ENCODE measurements around the gene STEEP1. TPM values are rescaled to one million over a fixed set of nuclear protein-coding genes. Genes with fewer than 3 reads are reported as not detected.

Gene STEEP1
- total and polyA plus RNA-seq, 2 donors, result 20.4 to 38.8 TPM

DNA sequence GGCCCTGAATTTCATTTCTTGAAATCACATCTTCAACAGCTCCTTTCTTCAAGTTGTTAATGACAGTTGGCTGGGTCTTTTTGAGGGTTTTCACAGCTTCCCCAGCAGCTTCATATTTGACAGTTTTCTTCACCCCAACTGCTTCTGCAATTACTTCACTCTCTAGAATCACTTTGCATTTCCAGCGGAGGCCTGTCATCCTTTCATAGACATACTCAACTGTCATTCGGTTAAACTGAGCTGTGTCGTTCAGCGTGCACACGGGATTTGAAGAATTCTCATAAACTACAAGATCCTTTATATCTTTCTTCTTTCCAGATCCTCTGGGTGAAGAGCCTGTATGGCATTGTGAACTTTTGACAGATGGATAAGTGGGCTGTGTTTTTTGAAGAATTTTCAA lies 24.6 kb upstream of the STEEP1 start:
- Histone ChIP-seq H3K4me3 (ENCODE audit: low read length in 2 of 2) (no peak overlapping the region), H3K9me3 (ENCODE audit: control insufficient read depth in 2 of 2, insufficient read depth in 1 of 2, low read length in 1 of 2) (no peaks in the 10 kb centered on the region), H3K36me3 (ENCODE audit: control insufficient read depth in 2 of 2, insufficient read depth in 2 of 2, low read length in 1 of 2) (peaks cover 8 to 28% of the 10 kb centered on the region in 2 donors), H3K27me3 (ENCODE audit: control insufficient read depth in 2 of 2, insufficient read depth in 1 of 2, low read length in 1 of 2) (no peaks in the 10 kb centered on the region), H3K27ac (ENCODE audit: low read depth in 1 of 2, low read length in 1 of 2) (no peak overlapping the region), H3K4me1 (ENCODE audit: control insufficient read depth in 2 of 2, insufficient read depth in 2 of 2, low read length in 2 of 2) (no peaks in the 10 kb centered on the region)
- DNase-seq (ENCODE audit: low read depth in 6 of 9, low spot score in 9 of 9), result no peak
- WGBS, result 98% methylated on average over 5 of the region's 5 CpGs

DNA sequence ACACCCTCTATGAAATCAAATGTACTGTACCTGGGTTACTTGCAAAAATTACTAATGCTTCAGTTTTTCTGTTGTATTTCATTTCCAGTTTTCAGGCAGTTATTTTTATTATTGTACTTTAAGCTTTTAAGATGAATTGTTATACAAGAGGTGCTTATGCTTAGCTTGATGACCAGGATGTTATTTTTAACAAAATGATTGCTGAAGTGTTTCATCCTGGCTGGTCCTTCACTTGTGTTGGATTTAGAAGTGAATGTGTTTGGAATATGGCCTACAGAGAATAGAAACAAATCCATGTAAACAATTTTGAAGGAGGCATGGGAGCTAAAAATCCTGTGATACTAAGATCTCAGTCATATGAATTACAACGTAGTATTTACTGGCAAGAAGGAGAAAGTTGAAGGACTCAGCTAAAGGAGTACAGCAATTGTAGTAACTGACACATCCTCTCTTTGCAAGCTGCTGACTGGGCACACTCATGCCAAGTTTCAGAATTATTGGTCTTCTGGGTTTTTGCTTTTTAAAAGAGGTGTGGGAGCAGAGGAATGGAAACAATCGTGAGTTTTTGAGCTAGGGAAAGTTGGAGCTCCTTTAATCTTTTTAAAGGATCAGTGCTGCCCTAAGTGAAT lies 18.3 kb upstream of the STEEP1 start:
- Histone ChIP-seq H3K36me3 (ENCODE audit: control insufficient read depth in 2 of 2, insufficient read depth in 2 of 2, low read length in 1 of 2) (peaks cover 0 to 2% of the 10 kb centered on the region in 2 donors), H3K27me3 (ENCODE audit: control insufficient read depth in 2 of 2, insufficient read depth in 1 of 2, low read length in 1 of 2) (no peaks in the 10 kb centered on the region), H3K9me3 (ENCODE audit: control insufficient read depth in 2 of 2, insufficient read depth in 1 of 2, low read length in 1 of 2) (no peaks in the 10 kb centered on the region), H3K4me1 (ENCODE audit: control insufficient read depth in 2 of 2, insufficient read depth in 2 of 2, low read length in 2 of 2) (no peaks in the 10 kb centered on the region), H3K4me3 (ENCODE audit: low read length in 2 of 2) (no peak overlapping the region), H3K27ac (ENCODE audit: low read depth in 1 of 2, low read length in 1 of 2) (no peak overlapping the region)
- 95% methylated on average over 2 of the region's 2 CpGs for WGBS
- no peak for DNase-seq (ENCODE audit: low read depth in 6 of 9, low spot score in 9 of 9)

DNA sequence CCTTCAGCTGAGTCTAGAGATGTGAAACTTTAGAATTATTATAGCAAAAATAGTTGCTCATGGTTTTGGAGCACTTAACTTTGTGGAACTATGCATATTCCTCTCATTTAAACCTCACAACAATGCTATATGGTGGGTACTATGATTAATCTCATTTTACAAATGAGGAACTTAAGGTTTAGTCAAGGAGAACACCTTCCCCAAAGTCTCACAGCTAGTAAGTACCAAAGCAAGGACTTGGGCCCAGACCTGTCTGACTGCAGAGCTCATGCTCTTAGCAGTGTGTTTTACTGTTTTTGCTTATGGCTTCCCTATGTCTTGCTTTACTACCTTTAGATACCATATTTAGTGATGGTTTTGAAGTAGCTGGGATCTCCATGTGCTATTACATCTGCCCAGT lies 14.2 kb upstream of the STEEP1 start:
- Histone ChIP-seq H3K9me3 (ENCODE audit: control insufficient read depth in 2 of 2, insufficient read depth in 1 of 2, low read length in 1 of 2) (no peaks in the 10 kb centered on the region), H3K4me1 (ENCODE audit: control insufficient read depth in 2 of 2, insufficient read depth in 2 of 2, low read length in 2 of 2) (peaks cover 3 to 7% of the 10 kb centered on the region in 2 donors), H3K36me3 (ENCODE audit: control insufficient read depth in 2 of 2, insufficient read depth in 2 of 2, low read length in 1 of 2) (peaks cover 0 to 3% of the 10 kb centered on the region in 2 donors), H3K4me3 (ENCODE audit: low read length in 2 of 2) (no peak overlapping the region), H3K27me3 (ENCODE audit: control insufficient read depth in 2 of 2, insufficient read depth in 1 of 2, low read length in 1 of 2) (peaks cover 0 to 2% of the 10 kb centered on the region in 2 donors), H3K27ac (ENCODE audit: low read depth in 1 of 2, low read length in 1 of 2) (no peak overlapping the region)
- DNase-seq (ENCODE audit: low read depth in 6 of 9, low spot score in 9 of 9), result no peak

DNA sequence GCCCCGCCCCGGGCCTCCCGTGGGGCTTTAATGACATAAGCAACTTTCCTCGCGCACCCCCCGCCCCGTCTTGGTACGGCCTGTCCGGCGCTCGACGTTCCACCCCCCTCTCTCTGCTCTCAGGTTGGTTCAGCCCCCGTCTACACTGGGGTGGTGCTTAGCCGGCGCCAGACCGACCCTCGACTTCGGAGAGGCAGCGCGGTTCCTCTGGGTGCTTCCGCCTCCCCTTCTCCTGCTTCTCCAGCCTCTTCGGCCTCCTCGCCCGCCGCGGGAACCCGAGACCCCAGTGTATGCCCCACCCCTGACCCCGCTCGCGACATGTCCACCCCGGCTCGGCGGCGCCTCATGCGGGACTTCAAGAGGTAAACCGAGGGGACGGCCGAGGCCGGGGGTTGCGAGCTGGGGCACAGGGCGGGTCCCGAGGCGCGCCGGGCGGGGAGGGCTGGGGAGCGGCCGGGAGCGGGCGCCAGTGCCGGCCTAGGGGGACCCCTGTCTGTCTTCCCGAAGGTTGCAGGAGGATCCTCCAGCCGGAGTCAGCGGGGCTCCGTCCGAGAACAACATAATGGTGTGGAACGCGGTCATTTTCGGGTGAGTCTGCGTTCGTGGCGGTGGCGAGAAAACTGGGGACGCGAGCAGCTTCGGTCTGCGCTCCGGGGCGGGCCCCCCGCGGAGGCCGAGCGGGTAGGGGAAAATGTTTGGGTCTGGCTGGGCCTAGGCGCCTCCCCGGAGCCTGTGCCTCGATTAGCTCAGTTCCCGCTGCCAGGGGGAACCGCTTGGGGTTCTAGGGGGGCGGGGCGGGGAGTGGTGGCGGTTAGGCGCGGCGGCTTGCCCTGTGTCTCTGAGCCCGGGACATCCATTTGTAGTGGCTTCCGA lies 9.4 kb upstream of the STEEP1 start, which contains the start of gene UBE2A:
Gene UBE2A (plus strand): TSS at position 170 of the 873 bp plus-strand sequence. CDS start 149 bp downstream, at position 319.
- peak; percentile 66 to 94 (median 82) for DNase-seq (ENCODE audit: low read depth in 6 of 9, low spot score in 9 of 9)
- H3K27me3 ChIP-seq (ENCODE audit: control insufficient read depth in 2 of 2, insufficient read depth in 1 of 2, low read length in 1 of 2), result peaks cover 0 to 7% of the 10 kb centered on the region in 2 donors
- H3K4me1 ChIP-seq (ENCODE audit: control insufficient read depth in 2 of 2, insufficient read depth in 2 of 2, low read length in 2 of 2), result peaks cover 6 to 7% of the 10 kb centered on the region in 2 donors
- peak within 1 kb of the TSS; percentile 71 to 78 for H3K4me3 ChIP-seq (ENCODE audit: low read length in 2 of 2)
- H3K27ac ChIP-seq (ENCODE audit: low read depth in 1 of 2, low read length in 1 of 2), result peak within 1 kb of the TSS; percentile 86 to 92
- WGBS, result under 1% methylated on average over 86 of the region's 86 CpGs
- H3K9me3 ChIP-seq (ENCODE audit: control insufficient read depth in 2 of 2, insufficient read depth in 1 of 2, low read length in 1 of 2), result no peaks in the 10 kb centered on the region
- H3K36me3 ChIP-seq (ENCODE audit: control insufficient read depth in 2 of 2, insufficient read depth in 2 of 2, low read length in 1 of 2), result peaks cover 0 to 3% of the 10 kb centered on the region in 2 donors

DNA sequence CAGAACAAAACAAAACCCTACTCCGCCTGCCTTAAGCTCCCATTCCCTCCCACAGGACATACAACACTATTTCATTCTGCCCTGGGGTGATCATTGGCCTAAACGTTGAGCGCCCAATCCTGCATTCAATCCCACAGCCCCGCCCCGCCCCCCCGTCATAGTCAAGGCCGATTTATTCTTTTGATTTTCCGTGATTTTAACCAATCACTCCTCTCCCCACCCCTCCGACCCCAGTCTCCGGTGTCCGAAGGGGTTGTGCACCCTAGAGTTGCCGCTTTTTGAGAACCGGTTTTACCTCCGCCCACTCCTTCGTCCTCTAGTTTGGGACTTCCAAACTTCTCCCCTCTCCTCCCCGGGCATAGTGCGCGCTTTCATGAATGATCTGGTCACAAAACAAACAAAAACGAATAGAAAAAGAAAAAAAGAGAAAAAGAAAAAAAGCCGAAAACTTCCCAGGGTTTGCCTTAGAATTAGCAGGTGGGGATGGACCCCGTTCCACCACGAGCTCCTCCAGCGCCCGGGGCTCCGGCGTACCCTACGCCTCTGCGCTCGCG lies 8.7 kb upstream of the STEEP1 start:
- under 1% methylated on average over 30 of the region's 30 CpGs for WGBS
- peak in 3 of 9 donors; percentile 3 to 13 (median 5) for DNase-seq (ENCODE audit: low read depth in 6 of 9, low spot score in 9 of 9)
- no peaks in the 10 kb centered on the region for H3K9me3 ChIP-seq (ENCODE audit: control insufficient read depth in 2 of 2, insufficient read depth in 1 of 2, low read length in 1 of 2)
- peak overlapping the region; percentile 71 to 78 for H3K4me3 ChIP-seq (ENCODE audit: low read length in 2 of 2)
- peaks cover 0 to 3% of the 10 kb centered on the region in 2 donors for H3K36me3 ChIP-seq (ENCODE audit: control insufficient read depth in 2 of 2, insufficient read depth in 2 of 2, low read length in 1 of 2)
- peak overlapping the region; percentile 86 to 92 for H3K27ac ChIP-seq (ENCODE audit: low read depth in 1 of 2, low read length in 1 of 2)
- peaks cover 6 to 7% of the 10 kb centered on the region in 2 donors for H3K4me1 ChIP-seq (ENCODE audit: control insufficient read depth in 2 of 2, insufficient read depth in 2 of 2, low read length in 2 of 2)
- peaks cover 0 to 7% of the 10 kb centered on the region in 2 donors for H3K27me3 ChIP-seq (ENCODE audit: control insufficient read depth in 2 of 2, insufficient read depth in 1 of 2, low read length in 1 of 2)

DNA sequence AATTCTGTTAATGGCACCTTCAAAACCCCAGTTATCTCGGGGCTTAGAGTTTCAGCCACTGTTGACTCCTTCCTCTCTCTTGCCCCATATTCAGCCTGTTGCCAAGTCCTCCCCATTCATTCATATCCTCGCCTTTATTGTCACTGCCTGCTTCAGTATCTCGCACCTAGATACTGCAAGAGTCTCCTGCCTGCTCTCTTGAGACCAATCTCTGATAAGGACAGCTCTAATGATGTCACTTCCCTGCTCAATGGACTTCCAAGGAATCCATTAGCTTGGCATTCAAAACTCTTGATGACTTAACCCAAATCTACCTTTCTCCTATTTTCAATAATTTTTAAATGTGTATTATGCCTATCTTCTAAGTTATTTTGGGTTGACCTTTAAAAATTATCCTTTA lies 8.0 kb upstream of the STEEP1 start:
- H3K27me3 ChIP-seq (ENCODE audit: control insufficient read depth in 2 of 2, insufficient read depth in 1 of 2, low read length in 1 of 2), result peaks cover 0 to 7% of the 10 kb centered on the region in 2 donors
- H3K4me3 ChIP-seq (ENCODE audit: low read length in 2 of 2), result no peak overlapping the region
- WGBS, result 96% methylated on average over 3 of the region's 3 CpGs
- H3K9me3 ChIP-seq (ENCODE audit: control insufficient read depth in 2 of 2, insufficient read depth in 1 of 2, low read length in 1 of 2), result no peaks in the 10 kb centered on the region
- peaks cover 0 to 3% of the 10 kb centered on the region in 2 donors for H3K36me3 ChIP-seq (ENCODE audit: control insufficient read depth in 2 of 2, insufficient read depth in 2 of 2, low read length in 1 of 2)
- no peak for DNase-seq (ENCODE audit: low read depth in 6 of 9, low spot score in 9 of 9)
- H3K27ac ChIP-seq (ENCODE audit: low read depth in 1 of 2, low read length in 1 of 2), result no peak overlapping the region
- peaks cover 6 to 7% of the 10 kb centered on the region in 2 donors for H3K4me1 ChIP-seq (ENCODE audit: control insufficient read depth in 2 of 2, insufficient read depth in 2 of 2, low read length in 2 of 2)

DNA sequence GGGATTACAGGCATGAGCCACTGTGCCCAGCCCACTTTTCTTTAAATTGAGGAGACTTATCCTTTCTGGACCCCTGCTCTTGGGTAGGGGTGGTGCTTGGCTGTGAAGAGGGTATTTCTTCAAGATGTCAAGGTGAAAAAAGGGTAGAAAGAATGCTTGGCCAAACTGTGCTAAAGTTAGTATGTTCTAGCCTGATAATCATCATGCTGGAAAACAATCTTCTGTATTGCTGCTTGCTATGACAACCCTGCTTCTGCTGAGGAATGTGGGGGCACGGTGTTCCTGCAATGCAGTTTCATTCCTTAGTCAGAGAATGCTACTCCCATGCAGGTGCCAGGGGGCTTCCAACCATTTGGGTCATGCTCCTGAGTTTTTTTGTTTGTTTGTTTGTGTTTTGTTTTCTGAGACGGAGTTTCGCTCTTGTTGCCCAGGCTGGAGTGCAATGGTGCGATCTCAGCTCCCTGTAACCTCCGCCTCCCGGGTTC lies 5.2 kb upstream of the STEEP1 start:
- Histone ChIP-seq H3K27me3 (ENCODE audit: control insufficient read depth in 2 of 2, insufficient read depth in 1 of 2, low read length in 1 of 2) (peaks cover 0 to 7% of the 10 kb centered on the region in 2 donors), H3K4me1 (ENCODE audit: control insufficient read depth in 2 of 2, insufficient read depth in 2 of 2, low read length in 2 of 2) (peaks cover 3 to 4% of the 10 kb centered on the region in 2 donors), H3K36me3 (ENCODE audit: control insufficient read depth in 2 of 2, insufficient read depth in 2 of 2, low read length in 1 of 2) (no peaks in the 10 kb centered on the region), H3K27ac (ENCODE audit: low read depth in 1 of 2, low read length in 1 of 2) (no peak overlapping the region), H3K4me3 (ENCODE audit: low read length in 2 of 2) (no peak overlapping the region), H3K9me3 (ENCODE audit: control insufficient read depth in 2 of 2, insufficient read depth in 1 of 2, low read length in 1 of 2) (no peaks in the 10 kb centered on the region)
- WGBS, result 99% methylated on average over 6 of the region's 6 CpGs
- DNase-seq (ENCODE audit: low read depth in 6 of 9, low spot score in 9 of 9), result no peak

DNA sequence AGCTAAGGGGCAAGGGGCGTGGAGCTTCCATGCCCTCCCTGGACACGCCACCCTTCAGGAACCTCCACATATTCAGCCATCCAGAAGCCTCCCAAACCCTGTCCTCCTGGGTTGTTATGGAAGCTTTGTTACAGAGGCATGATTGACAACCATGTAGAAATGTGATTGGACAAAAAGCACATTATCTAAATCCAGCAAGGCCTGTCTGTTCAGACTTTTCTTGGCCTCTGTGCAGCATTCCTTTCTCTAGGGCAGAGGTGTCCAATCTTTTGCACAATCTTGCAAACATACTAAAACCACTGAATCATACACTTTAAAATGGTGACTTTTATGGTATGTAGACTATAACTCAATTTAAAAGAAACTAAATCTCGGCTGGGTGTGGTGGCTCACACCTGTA lies 12.7 kb downstream of the STEEP1 start:
- DNase-seq (ENCODE audit: low read depth in 6 of 9, low spot score in 9 of 9), result no peak
- Histone ChIP-seq H3K4me3 (ENCODE audit: low read length in 2 of 2) (no peak overlapping the region), H3K9me3 (ENCODE audit: control insufficient read depth in 2 of 2, insufficient read depth in 1 of 2, low read length in 1 of 2) (no peaks in the 10 kb centered on the region), H3K36me3 (ENCODE audit: control insufficient read depth in 2 of 2, insufficient read depth in 2 of 2, low read length in 1 of 2) (no peaks in the 10 kb centered on the region), H3K27me3 (ENCODE audit: control insufficient read depth in 2 of 2, insufficient read depth in 1 of 2, low read length in 1 of 2) (no peaks in the 10 kb centered on the region), H3K4me1 (ENCODE audit: control insufficient read depth in 2 of 2, insufficient read depth in 2 of 2, low read length in 2 of 2) (no peaks in the 10 kb centered on the region), H3K27ac (ENCODE audit: low read depth in 1 of 2, low read length in 1 of 2) (no peak overlapping the region)
- 97% methylated on average over 3 of the region's 3 CpGs for WGBS
